ENCODE results near the gene COQ2.

- no peak for TF ChIP-seq CTCF (IDR thresholded peaks at IDR 0.05)
- no peak for TF ChIP-seq POLR2A (IDR thresholded peaks at IDR 0.05)
Observed at GRCh38 chr4:83283181-83283580, 1.4 kb downstream of the COQ2 start.

All from ovary (tissue), 3 donors.